NCI-H1694 (cell line): ENCODE data around the gene RPL27A.

Experiments used
- DNase-seq: peaks from one replicate; lab custom pipeline; 2025; lab: John Stamatoyannopoulos, UW

The RPL27A gene

DNA sequence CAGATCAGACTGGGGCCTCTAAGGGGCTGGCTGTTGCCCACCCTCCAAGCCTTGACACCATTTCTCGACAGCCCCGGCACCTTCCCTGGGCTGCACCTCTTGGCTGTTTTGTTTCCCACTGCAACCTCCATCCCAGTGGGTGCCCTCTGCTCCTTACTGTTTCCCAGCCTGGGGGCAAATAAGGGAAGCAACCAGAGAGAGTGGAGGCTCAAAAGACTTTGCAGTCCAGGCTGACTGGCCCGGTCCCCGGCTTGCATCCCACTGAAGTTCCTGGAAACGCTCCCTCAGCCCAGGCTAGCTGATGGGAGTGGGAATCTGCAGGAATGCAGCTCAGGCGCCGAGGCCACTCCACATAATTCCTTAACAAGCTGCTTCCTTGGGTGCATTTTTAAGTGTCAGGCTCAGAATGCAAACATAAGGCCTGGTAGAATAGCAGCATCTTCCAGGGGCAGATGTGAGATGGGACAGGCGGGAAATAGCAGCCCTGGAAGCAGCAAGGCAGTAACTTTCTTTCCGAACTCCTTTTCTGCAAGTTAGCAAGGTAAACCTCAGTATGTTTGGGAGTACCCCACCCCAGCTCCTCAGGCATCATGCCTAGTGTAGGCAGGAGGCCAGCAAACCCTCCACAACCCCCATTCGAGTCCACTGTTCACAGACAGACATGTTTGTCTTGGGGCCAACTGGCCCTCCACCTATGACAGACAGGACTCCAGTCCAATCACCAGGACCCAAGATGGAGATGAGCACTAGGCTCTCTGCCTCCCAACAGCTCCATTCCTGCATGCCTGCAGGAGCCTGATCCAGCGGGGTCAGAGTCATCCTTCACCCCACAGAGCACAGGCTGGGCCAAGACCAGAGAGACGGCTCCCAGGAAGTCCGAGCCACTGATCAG is 39.3 kb downstream of the RPL27A start:
- DNase-seq, result no peak

DNA sequence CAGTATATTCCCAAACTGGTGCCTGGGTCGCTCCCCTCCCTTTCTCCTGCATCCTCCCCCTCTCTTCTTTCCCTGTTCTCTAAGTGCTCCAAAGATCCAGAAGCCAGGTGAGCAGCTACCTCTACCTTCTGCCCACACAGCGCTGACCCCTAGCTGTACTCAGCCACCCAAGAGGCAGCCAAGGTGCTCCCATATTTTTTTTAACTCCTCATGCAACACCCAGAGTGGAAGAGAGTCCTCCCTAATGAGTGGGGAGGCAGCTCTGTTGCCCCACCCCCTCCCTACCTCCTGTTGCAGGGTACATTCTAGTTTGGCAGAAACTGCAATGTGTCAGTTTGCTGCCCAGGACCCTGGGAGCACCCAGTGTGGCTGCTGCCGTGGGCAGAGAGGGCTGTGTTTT is 40.2 kb downstream of the RPL27A start:
- no peak for DNase-seq

DNA sequence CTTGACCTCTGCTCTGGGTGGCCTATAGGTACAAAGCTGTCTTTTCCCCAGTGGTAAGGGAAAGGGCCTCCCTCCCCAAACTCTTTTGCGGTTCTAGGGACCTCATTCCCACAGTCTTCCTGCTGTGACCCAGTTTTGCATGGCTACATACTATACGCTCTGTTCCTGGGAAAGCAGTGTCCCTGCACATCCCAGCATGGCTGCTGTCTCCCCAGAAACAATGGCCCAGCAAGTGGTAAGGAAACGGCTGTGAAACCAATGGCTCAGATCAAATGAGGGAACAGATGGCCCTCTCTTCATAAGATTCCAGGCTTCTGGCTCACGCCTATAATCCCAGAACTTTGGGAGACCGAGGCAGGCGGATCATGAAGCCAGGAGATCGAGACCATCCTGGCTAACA is 41.1 kb downstream of the RPL27A start:
- DNase-seq, result no peak

DNA sequence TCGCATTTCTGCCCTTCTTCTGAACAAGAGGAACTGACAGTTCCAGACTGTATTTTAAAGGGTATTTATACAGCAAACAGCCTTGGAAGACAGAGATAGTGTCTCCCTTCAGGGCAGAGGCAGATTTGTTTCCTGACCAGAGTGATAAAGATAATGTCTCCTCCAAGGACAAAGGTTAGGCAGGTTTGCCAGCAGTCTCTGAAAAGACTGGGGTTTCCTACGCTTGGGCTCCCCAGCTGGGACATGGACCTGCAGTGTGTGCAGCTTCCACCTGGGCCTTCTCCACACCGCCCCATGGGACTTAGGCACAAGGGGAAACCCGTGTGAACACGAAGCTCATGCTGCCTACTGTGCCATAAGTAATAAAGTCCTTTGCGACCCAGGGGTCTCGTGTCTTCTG is 42.1 kb downstream of the RPL27A start:
- DNase-seq, result no peak

DNA sequence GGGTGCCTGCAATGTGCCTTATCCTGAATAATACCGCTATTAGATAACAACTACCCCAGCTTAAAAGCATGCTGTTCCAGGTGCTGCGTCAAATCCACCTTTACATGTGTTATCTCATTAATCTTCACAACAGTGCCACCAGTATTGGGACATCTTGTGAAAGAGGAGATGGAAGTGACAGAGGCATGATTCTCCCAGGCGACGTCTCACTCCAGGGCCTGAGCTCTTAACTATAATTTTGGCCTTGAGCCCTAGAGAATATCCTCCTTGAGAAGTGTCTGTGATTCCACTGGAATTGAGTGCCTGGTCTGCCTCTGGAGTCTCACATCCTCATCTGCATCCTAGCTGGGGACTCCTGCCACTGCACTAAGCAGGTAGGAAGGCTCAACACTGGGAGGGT is 43.8 kb downstream of the RPL27A start:
- no peak for DNase-seq

DNA sequence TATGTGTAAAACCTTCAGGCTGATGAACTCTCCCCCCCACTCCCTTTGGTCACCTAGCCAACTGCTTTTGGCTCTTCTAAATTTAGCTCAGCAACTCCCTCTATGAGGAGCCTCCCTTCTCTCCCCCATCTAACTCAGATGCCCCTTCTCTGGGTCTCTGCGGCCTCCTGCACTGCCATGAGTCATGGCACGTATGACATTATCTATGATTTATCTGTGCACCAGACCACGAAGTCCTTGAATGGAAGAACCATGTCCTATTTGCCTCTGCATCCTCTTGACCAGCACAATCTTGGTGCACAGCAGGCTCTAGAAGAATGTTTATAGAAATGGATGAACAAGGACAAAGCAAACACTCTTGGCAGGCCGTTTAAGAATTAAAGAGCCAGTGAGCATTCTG is 46.0 kb downstream of the RPL27A start:
- DNase-seq, result no peak

DNA sequence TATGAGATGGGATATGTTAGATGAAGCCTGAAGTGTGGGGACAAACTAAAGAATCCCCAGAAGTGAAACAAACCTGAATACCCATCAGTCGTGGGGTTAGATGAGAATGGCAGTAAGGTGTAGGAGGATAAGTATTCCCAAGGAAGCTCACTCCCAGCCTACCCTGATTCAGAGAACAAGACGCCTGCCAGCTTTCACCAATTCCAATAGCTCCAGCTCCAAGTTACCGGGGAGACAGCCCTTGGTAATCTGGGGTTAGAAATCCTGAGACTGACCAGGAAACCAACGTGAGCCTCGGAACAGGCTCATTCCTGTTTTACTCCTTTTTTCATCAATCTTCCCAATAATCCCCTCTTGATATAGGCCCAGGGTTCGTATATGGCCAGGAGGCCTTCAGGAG is 46.5 kb downstream of the RPL27A start:
- no peak for DNase-seq

DNA sequence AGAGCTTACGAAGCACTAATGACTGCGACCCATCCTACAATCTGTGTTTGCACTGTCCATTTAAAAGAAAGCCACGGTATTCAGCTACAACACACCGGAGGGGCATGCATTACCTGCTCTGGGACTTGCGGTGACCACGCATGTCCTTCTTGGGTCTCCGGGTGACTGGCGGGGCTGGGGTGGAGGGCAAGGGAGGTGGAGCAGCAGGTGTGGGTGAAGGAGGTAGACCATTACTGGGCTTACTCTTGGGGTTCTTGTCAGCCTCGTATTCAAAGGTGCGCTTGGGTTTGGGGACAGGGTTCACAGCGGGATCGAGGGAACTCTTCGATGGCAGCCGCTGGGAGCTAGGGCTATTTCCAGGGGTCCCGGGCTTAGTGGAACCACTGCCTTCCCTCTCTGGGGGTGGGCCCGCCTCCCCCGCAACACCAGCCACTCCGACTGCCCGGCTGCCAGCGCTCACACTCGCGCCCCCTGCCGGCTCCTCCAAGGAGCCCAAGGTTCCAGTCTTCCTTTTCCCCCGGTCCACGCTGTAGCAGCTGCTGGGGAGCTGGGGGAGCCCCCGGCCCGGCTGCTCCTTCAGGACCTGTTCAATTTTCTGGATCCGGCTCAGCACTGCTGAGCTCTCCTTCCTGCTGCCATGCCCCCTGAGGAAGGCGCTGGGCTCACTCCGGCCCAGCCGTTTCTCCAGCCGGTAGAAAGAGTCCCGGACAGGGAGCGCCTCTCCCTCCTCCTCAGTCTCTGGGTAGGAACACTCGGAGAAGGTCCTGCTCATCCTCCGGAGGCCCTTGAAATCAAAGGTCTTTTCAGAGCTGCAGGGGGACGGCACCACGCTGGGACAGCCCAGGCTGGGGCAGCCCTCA is 47.5 kb downstream of the RPL27A start:
- DNase-seq, result no peak

DNA sequence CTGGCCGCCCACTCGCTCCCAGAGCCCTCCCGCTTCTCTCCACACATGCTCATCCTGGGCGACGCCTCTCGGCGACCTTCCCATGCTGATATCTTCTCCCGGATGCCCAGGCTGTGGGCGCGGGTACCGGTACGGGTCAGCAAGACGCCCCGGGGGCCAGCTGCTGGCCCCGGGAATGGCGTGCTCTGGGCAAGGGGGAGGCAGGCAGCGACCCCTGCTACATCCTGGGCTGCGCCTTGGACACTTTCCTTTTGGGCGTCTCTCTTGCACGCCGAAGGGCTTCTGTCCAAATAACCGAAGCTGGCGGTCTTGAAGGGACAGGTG is 48.1 kb downstream of the RPL27A start:
- no peak for DNase-seq

DNA sequence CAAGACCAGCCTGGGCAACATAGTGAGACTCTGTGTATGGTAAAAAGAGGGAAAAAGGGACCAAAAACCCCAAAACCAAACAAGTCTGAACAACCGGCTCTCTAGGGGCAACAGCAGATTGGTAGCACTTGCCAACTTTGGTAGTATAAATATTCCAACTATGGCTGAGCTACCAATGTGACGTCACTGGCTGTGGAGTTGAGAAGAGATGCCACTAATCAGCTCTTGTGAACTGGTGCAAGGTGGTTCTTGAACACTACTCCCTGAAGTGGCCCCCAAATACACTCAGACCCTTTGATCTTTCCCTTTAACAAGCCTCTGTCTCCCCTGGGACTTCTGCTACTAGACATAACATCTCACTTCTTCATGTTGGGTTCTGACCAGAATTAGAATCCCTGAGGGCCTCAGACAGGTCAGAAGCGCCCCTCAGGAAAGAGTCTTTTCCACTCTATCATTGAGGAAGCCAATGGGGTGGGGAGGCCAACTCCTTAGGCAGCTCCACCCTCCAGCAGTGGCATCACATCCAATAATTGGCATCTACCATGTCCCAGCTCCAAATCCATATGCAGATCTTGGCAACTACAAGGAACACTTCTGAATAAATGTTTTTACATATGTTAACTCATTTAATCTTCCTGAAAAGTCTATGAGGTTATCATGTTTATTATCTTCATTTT is 49.2 kb downstream of the RPL27A start:
- no peak for DNase-seq

DNA sequence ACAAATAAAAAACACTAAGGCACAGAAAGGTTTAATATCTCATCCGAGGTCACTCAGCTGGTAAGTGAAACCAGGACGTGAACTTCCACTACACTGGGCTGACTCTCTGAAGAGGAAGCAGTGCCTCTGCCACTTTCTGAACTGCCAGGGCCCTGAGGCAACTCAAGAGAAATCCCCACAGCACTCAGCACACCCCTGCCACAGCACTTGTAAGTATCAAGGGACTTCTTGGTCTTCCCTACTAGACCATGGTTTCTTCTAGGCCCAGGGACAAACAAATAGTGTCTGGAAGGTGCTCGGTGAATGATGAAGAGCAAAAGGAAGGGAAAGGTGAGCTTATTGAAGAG is 49.7 kb downstream of the RPL27A start:
- no peak for DNase-seq

DNA sequence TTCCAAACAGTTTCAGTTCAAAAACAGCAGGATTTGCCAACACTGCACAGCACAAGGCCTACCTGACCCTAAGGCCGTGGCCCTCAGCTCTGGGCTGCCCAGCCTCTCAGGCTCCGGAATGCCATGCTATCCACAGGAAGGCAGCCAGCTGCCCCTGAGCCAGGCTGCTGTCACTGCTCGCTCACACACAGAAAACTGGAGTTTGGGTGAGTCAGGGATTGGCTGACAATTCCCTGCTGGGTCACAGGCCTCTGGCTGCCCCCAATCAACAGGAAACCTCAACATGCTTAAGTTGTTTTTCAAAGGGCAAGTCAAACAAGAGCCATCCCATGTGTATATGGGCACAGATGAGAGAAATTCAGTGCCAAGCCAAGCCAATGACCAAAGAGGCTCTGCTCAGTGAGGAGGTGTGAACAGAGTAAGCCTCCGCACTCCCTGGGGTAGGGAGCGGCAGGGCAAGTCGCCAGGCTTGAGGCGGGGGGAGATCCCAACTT is 50.2 kb downstream of the RPL27A start:
- no peak for DNase-seq

DNA sequence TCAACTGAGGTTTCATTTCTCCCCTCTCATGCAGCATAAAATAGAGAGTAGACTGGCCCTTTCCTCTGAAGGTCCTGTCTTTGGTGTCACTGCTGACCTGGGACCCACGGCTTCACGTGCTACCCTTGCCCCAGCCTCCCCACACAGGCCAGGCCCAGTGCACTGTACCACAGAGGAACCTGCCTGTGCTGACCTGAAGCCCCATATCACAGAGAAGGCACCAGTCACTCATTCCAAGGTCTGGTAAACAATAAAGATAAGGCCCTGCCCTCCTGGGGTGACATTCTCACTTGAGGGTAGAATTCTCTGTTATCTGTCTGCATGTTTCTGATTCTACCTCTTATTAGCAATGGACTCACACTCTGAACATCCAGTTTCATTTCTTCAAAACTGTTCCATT is 51.3 kb downstream of the RPL27A start:
- DNase-seq, result no peak

DNA sequence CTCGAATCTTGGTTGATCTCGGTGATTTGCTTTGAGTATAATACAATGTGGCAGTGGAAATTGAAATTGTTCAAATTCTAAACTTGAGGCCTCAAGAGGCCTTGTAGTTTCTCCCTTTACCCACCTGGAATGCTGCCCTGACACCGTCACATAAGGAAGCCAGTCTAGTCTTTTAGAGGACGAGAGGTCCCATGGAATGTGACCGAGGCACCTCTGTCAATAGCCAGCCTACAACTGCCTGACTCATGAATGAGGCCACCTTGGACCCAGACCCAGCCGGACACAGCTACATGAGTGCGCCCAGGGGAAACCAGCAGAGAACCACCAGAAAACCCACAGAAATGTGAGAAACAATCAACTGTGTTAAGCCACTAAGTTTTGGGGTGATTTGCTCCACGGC is 52.5 kb downstream of the RPL27A start:
- no peak for DNase-seq

DNA sequence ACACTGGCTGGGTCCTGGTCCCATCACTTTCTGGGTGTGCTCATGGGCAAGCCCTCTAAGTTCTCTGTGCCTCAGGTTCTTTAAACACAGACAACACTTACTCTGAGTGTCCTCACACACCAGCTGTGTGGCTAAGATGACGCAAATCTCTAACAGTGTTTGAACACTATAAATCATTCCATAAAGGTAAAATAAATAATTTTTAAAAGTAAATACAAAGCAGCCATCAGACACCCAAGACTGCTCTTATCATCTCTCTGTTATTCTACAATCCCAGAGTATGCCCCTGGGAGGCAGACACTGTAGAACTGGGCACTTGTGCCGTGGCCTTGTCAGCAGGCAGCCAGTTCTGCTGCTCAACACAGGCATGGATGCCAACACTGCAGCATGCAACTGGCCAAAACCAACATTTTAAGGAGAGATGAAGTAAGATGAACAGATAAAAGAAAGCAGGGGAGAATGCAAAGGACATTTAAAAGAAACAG is 56.8 kb downstream of the RPL27A start:
- DNase-seq, result no peak
